Activated CD8-positive, alpha-beta memory T cell treated with anti-CD3 and anti-CD28 coated beads for 36 hours (primary cell): ENCODE data around the gene TXNRD1. TPM values are rescaled to one million over a fixed set of nuclear protein-coding genes. Genes with fewer than 3 reads are reported as not detected.
"Not testable (repeated sequence)": the region's sequence is repeated elsewhere in the genome, so short reads cannot be mapped to it uniquely, and the experiment has no call there.

Experiments used
- CTCF ChIA-PET: fragments of 350-600 bp; sonication (Branson Sonifier 250); formaldehyde crosslinking; loops from one replicate; lab custom pipeline; 2021; ENCODE audit warnings: antibody characterized with exemption; lab: Charles Lee
- POLR2A ChIA-PET: fragments of 350-600 bp; sonication (Branson Sonifier 250); formaldehyde crosslinking; loops from one replicate; lab custom pipeline; 2021; ENCODE audit warnings: antibody characterized with exemption; lab: Charles Lee
- total RNA-seq, 2 experiments: library from RNA; stranded (reverse); gene quantifications; one replicate each; pipeline ENCODE4 v1.2.3, GENCODE V29; 2021

Gene TXNRD1
- total RNA-seq, result 100 to 1,000 TPM; 112 to 120 TPM

DNA sequence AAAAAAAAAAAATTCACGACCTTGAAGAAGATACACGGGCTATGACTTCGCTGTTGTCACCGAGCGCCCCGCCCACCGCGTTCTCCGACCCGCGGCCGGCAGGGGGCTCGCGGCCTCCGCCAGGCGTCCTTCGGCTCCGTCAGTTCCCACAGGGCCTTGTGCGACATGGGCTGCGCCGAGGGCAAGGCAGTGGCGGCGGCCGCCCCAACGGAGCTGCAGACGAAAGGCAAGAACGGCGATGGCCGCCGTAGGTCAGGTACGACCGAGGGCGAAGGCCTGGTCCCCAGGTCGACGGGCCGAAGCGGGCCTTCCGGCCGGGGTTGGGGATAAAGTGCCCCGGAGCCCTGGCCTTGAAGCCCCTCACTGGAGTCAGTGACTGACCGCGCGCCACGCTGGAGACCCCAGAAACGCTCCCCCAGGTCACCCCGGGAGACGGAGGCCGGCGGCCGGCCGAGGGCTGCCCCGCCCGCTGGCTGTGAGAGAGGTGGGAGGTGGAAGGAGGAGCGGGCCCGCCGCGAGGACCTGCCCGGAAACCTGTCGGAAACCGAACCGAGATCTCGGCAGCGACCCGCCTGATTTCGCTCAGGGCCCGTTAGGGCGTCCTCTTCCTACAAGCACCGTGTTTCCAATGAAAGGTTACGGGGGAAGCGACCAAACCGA is at the start of gene TXNRD1:
TSS of gene TXNRD1 (plus strand) at position 142 of the 660 bp plus-strand sequence. CDS start at position 166, 24 bp downstream.
- ChIA-PET POLR2A (interaction anchor here (1.3 kb wide), 1 partner anchor 72 kb away, joined by 5 read pairs; no protein-coding TSS in a partner anchor), CTCF (interaction anchor here (0.6 to 2.0 kb wide), 5 partner anchors 16 to 917 kb away, joined by 3 to 5 read pairs (median 3); no protein-coding TSS in a partner anchor)

DNA sequence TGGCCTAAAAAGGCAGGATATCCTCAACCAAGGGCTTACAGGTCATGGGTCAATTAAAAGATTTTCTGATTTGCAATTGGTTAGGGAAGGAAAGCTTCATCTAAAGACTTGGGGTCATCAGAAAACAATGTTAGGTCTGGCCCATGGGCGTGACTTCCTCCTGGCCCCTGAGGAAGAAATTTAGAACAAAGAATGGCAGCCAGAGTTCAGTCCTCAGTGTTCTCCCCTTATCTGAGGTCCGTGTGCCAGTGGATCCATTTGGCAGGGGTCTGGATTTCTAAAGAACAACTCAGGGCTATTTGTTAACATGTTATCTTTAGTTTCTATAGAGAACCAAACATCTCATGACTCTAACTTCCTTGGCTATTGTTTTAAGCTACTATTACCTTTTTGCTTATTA is 49.8 kb upstream of the TXNRD1 start:
- ChIA-PET CTCF (no interaction called here), POLR2A (no interaction called here)

DNA sequence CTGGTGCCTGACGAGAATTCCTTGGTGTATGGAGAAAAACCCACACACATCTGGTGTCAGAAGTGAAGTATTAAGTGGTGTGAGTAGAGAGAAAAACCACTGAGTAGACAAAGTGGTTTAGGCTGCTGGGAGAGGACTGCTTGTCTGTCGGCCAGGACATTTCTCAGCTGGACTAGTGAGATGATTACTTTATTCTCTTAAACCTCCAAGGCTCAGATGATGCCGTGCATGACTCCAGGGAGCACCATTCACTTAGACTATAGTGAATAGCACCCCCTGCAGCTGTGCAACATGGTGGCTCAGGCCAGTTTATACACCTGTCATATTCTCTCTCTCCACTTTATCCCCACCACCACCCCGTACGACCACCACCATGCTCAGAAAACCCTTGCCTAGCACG is 49.1 kb upstream of the TXNRD1 start:
- CTCF ChIA-PET, result no interaction called here
- POLR2A ChIA-PET, result no interaction called here

DNA sequence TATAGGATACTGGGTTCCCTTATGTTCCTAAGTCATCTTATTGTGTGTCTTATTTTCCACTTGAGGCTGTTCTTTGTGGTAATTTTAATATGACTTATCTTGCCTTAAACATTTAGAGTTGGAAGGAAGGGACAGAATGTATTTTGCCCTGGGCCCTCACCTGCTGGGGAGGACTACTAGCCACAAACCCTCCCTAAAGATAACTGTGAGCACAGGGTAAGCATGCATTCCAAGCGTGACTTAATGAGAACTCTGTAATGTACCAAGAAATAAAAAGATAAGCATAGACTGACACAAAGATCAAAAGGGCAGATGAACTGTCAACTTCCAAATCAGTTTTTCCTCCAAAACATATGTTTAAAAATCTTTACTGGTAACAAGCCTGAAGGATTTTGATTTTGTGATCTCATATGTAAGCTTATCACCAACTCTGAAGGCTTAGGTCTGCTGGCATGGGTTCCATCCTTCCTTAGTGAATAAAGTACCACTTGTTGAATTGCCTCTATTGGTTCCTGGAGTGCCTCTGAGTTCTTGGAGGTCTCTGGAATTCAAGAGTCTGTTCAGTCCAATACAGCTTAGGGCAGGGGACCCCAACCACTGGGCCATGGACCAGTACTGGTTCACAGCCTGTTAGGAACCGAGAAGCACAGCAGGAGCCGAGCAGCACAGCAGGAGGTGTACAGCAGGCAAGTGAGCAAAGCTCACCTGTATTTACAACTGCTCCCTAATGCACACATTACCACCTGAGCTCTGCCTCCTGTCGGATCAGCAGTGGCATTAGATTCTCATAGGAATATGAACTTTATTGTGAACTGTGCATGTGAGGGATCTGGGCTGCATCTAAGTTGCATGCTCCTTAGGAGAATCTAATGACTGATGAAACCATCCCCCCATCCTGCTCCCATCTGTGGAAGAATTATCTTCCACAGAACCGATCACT is 47.8 kb upstream of the TXNRD1 start:
- ChIA-PET CTCF (no interaction called here), POLR2A (no interaction called here)

DNA sequence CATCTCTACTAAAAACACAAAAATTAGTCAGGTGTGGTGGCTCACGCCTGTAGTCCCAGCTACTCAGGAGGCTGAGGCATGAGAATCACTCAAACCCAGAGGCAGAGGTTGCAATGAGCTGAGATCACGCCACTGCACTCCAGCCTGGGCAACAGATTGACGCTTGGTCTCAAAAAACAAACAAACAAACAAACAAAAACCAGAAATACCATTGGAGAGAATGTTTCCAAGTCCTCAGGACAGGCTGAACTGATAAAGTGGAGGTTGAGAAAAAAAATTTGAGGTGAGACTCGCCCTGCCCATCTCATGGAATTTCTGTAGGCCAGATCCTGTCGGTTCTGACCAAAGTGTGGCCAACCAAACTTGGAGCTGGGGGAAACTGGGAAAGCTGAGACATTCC is 47.0 kb upstream of the TXNRD1 start:
- ChIA-PET CTCF (no interaction called here), POLR2A (no interaction called here)

DNA sequence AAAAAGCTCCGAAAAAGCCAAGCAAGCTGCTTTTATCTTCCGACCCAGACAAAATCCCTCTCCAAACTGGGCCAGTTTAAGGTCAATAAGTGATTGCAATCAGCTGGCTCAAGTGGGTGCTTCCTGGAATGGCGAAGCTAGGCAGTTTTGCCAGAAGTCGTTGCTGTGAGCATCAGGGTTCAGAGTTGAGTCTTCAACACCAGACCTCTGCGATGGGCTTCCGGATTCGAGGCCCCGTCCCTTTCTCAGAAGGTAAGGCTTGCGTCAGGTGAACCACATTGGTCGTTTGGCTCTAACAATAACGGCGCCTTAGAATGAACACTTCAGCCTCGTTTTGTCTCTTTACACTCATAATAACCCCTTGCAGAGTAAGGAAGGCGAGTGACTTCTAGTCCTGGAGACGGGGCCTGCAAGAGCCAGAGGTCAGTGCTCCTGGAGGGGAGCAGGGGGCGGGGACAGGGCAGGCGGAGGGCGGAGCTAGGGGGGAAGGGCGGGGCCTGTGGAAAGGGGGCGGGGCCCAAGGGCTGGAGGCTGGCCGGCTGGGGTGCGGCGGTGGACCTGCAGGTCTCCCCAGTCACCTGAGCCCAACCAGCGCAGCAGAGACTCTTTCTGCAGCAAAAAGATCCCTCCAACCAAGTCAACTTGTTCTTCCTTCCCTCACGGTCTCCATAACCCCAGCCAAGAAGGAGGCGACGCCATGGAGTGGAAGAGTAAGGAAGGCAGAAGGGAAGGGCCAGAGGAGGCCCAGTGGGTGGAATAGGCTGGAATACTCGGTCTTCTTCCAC is 43.6 kb upstream of the TXNRD1 start:
- CTCF ChIA-PET, result no interaction called here
- POLR2A ChIA-PET, result no interaction called here

DNA sequence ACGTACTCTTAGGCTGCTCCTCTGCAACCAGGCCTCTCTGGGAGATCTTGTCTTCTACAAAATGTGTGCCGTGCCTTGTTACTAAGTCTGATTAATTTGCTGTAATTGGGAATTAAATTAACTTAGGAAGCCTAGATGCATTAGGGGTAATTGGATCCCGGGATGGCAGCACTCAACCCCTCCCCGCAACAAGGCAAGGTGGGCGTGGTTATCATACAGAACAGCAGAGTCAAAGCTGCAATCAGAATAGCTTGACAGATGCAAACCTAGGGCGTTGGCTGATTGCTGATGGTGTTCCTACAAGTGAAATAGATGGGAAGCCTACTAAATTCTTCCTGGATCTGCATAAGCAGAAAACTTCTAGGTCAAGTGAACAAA is 43.0 kb upstream of the TXNRD1 start:
- CTCF ChIA-PET, result no interaction called here

DNA sequence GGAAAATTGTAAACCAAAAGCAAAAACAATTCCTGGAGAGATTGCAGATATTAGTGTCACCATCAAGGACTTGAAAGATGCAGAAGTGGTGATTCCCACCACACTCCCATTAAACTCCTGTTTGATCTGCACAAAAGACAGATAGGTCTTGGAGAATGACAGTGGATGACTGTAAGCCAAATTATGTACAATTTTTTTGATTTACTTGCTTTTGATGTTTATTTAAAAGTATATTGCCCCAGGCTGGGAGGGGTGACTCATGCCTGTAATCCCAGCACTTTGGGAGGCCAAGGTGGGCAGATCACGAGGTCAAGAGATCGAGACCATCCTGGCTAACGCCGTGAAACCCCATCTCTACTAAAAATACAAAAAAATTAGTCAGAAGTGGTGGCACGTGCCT is 41.8 kb upstream of the TXNRD1 start:
- CTCF ChIA-PET, result not testable (repeated sequence)

More for the DNA sequence above, 43.0 kb upstream of the TXNRD1 start:
- POLR2A ChIA-PET, result no interaction called here

DNA sequence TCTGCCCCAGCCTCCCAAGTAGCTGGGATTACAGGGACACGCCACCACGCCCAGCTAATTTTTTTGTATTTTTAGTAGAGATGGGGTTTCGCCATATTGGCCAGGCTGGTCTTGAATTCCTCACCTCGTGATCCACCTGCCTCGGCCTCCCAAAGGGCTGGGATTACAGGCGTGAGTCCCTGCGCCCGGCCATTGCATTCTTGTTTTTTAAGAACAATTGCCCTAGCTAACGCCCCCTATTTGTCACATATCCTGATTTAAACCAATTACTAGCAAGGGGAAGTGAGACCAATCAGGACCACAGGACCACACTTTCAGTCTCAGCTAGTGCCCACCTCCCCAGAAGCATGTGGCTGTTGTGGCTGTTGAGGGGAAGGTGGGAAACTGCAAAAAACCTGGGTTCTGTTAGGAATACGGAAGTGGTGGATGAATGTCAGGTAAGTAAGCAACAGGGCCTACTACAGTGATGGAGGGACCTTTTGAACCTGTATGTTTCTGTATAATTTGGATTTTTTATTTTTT is 39.8 kb upstream of the TXNRD1 start:
- POLR2A ChIA-PET, result no interaction called here
- CTCF ChIA-PET, result interaction anchor here (1.2 kb wide), 1 partner anchor 24 kb away, joined by 3 read pairs; no protein-coding TSS in a partner anchor

More for the DNA sequence above, 41.8 kb upstream of the TXNRD1 start:
- POLR2A ChIA-PET, result not testable (repeated sequence)

DNA sequence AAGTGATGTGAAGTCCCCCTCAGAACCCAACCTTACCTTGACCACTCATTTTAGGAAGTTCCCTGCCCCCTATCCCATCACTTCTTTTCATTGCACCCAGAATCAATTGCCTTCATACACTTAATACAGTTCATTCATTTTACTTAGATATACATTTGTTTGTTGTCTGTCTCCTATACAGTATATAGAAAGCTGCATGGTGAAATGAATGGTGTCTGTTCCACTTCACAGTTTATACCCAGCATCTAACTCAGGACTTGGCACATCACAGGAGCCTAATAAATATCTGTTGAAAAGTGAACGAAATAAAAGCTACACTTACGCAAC is 38.3 kb upstream of the TXNRD1 start:
- ChIA-PET POLR2A (no interaction called here), CTCF (interaction anchor here (0.6 kb wide), 1 partner anchor 757 kb away, joined by 3 read pairs; no protein-coding TSS in a partner anchor)

DNA sequence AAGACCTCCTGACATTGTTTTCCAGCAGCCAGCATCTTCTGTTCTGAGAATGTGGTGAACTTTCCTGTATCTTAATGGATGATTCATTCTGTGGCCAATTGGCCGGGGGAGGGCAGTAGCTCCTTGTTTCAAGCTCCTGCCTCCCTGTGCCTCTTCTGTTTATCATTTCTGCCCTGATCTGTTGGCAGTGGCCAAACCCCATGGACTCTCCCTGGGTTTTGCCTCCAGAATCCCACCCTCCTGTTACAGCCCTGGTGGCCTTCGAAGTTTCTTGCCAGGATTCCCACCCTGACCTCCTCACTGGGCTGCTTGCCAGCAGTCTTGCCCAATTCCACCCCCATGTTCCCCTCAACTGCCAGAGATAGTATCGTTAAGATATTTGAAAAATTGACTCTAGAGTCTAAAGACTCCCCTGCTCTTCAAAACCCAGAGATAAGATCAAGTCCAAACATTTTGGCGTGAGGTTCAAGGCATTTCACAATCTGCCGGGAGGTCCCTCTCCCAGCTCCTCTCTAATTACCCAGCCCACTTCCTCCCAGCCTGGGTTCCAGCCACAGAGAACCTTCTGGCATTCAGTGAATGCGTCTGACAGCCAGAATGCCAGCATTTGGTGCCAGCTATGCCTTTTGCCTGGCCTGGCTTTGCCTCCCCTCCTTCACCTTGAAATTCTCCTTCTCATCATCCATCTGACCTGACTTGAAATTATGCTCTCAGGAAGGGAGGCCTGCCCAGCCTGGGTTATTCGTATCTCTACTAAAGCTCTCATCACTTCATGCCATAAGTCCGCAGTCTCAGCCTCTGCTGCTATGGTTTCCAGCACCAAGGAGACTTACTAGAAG is 37.7 kb upstream of the TXNRD1 start:
- CTCF ChIA-PET, result interaction anchor here (0.6 kb wide), 1 partner anchor 756 kb away, joined by 3 read pairs; no protein-coding TSS in a partner anchor
- POLR2A ChIA-PET, result no interaction called here

DNA sequence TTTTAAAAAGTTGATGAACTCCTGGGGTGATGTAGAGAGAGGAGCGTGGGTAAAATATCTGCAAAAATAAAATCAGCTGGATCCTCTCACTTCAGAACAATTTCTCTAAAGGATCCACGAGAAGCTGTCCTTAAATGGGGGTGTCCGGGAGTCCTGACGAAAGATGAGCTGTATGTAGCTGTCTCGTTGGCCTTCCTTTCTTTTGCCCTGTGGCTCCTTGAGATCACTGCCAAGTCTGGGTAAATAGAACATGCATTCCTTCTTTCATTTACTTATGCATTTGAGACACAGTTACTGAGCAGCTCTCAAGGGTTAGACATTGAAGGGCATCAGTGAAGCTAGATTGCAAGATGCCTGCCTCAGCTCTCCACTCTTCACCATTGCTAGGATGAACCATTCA is 35.2 kb upstream of the TXNRD1 start:
- ChIA-PET CTCF (no interaction called here), POLR2A (no interaction called here)

DNA sequence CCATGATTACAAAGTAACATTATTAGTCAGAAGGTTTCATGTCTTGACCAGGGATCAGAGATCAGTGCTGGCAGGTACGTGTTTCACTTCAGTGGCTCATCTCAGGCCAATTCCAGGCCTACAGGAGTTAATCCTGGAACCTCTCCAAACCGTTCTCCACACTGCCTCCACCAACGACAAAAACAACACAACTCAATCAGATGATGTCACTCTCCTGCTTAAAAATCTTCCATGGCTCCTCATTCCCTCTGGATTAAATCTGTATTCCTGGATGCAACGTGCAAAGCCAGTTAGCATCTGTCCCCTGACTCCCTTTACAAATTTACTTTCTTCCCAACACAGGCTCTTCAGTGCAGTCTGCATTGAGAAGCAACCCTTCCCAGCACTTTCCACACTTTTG is 34.3 kb upstream of the TXNRD1 start:
- ChIA-PET POLR2A (no interaction called here), CTCF (no interaction called here)

DNA sequence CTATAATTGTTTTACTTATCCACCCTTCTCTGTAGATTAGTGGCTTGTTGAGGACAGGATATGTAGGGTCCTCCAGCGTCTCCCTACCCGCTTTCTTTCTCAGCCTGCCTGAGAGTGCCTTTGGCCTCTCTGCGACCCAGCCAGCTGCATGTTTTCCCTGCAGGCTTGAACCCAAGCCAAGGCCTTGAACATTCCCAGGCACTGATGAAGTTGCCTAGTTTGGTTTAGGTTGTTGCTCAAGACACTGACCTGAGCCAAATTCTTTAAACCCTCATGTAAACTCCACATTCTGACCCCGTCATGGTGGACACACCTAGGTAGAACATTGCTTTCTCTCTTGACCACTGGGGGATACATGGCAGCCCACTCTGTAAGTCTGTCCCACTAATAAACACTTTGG is 33.4 kb upstream of the TXNRD1 start:
- POLR2A ChIA-PET, result no interaction called here
- CTCF ChIA-PET, result interaction anchor here (0.7 kb wide), 1 partner anchor 553 kb away, joined by 3 read pairs; no protein-coding TSS in a partner anchor

DNA sequence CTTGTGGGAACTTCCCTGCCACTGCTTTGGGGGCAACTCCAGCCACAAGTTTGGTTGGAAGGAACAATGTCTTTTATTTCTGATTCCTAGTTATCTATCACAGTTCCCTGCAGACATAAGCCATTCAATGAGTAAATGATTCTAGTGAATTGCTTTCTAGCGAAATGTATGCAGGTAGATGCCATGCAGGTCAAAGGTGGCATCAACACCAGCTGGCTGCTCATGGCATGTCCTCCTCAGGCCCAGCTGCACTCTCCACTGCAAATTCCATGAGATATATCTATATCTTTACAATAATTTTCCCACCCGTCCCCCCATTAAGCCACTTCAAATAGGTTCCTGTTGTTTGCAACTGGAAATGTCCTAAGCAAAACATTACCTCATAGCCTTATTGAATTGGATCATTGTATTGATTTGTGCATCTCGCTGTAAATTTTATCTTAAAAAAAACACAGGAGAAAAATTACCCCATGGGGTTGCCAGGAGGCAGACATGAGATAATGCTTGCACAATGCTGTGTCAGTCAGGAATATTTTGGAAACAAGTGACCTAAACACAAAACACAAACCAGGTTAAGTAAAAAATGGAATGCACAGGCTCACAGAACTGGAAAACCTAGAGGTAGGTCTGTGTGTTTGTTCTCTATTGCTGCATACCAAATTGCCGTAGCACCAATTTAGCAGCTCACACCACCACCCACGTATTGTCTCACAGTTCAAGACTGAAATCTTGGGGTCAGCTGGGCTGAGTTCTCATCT is 32.8 kb upstream of the TXNRD1 start:
- ChIA-PET CTCF (no interaction called here), POLR2A (no interaction called here)

DNA sequence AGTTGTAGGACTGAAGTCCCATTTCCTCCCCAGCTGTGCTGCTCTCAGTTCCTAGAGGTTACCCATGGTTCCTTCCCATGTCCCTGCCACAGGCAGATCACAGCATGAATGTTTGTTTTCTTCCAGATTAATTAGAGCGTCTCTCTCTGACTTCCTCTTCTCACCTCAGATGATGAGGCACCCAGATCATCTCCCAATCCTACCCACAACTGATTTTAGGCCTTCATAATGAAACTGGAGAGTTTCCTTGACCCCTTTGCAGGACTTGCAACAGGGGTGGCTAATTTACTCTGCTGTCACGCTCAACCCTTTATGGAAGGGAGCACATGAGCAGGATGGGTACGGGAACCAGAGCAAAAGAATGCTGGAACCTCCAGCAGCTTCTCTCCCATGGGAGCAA is 32.1 kb upstream of the TXNRD1 start:
- POLR2A ChIA-PET, result no interaction called here
- CTCF ChIA-PET, result no interaction called here

DNA sequence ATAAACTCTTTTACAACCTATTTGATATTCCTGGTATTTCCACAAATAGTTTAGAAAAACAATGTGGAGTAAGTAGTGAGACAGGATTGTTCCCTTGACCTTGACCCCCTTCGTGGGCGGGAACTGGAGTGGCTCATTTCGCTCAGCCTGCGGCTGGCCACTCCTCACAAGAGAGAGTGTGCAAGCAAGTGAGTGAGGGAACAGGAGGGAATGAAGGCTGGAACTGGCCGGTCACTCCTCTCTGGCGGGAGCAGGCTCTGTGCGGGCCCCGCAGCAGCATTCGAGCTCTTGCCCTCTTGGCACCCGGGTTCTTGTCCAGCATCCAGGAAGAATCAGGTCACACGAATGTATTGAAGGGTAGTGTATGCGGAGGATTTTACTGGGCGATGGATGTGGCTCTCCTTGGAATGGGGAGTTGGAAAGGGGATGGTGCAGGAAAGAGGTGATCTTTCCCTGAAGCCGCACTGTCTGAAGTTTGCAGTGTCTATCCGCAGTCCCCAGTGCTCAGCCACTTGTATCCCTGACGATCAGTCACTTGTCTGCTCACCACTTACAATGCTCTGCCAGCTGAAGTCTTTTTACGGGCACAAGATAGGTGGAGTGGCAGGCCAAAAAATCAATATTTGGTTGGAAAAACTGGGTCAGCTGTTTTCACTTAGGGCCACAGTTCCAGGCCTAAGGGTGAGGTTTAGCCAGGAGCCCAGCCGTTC is 28.0 kb upstream of the TXNRD1 start:
- POLR2A ChIA-PET, result interaction anchor here (0.7 kb wide), 1 partner anchor 49 kb away, joined by 5 read pairs; no protein-coding TSS in a partner anchor
- CTCF ChIA-PET, result no interaction called here
